GM12878 (cell line): ENCODE measurements around the gene CIAPIN1. TPM values are rescaled to one million over a fixed set of nuclear protein-coding genes. Genes with fewer than 3 reads are reported as not detected.

ENCODE experiments used
- ATAC-seq: fragments of 200-7000 bp; cut with Tn5 transposase; 3 replicates; pipeline ENCODE4 v1.9.1; 2020; ENCODE audit warnings: mild to moderate bottlenecking, moderate library complexity
- BruUV-seq: library from RNA; stranded (reverse); fragments of 400-500 nt; replicated peaks from 2 replicates; lab custom pipeline; 2021; lab: Mats Ljungman, UMichigan
- CTCF ChIA-PET: fragments of 300-600 bp; sonication (Branson Sonifier 250); formaldehyde crosslinking; extraction: SDS; loops from one replicate; lab custom pipeline; 2021; ENCODE audit warnings: inconsistent platforms; lab: Yijun Ruan, JAX
- POLR2A ChIA-PET: fragments of 350-600 bp; formaldehyde crosslinking; extraction: SDS; loops from one replicate; lab custom pipeline; 2021; ENCODE audit warnings: inconsistent platforms; lab: Charles Lee
- RAD21 ChIA-PET: fragments of 300-600 bp; sonication (Branson Sonifier 250); formaldehyde crosslinking; loops from one replicate; lab custom pipeline; 2023; ENCODE audit warnings: antibody characterized with exemption; ENCODE audit not compliant: unreplicated experiment; lab: Charles Lee
- SMC1A ChIA-PET: fragments of 300-600 bp; sonication (Branson Sonifier 250); formaldehyde crosslinking; loops from one replicate; lab custom pipeline; 2023; ENCODE audit not compliant: unreplicated experiment, uncharacterized antibody; lab: Charles Lee
- DNase-seq: peaks from one replicate; pipeline ENCODE4 v3.0.0-alpha.2; 2011; ENCODE audit warnings: low read depth, low spot score
- FAIRE-seq: peaks from 3 replicates; lab custom pipeline; 2011; peaks lifted over from hg19 to GRCh38; lab: Jason Lieb, UNC
- H2AFZ ChIP-seq: 2 replicates; pipeline ENCODE4 v1.6.0; 2011; ENCODE audit warnings: low read depth, low read length, control low read depth; ENCODE audit not compliant: control insufficient read depth
- H3K27ac ChIP-seq: 2 replicates; pipeline ENCODE4 v1.5.1; 2011; ENCODE audit warnings: control low read depth; ENCODE audit not compliant: control insufficient read depth, insufficient read depth
- H3K27me3 ChIP-seq, 2 experiments: replicated peaks in 1 of 2; 2 replicates each; pipeline versions ENCODE4 v1.6.0 to v1.6.1; 2011; ENCODE audit warnings: low read length in 1 of 2; ENCODE audit not compliant: control insufficient read depth in 2 of 2, insufficient read depth in 2 of 2
- H3K36me3 ChIP-seq, 2 experiments: 2 replicates each; pipeline ENCODE4 v1.5.1; 2011; ENCODE audit warnings: low read length in 1 of 2; ENCODE audit not compliant: control insufficient read depth in 2 of 2, insufficient read depth in 2 of 2
- H3K4me1 ChIP-seq: 2 replicates; pipeline ENCODE4 v1.6.1; 2011; ENCODE audit warnings: mild to moderate bottlenecking, low read length, moderate library complexity, mixed read lengths; ENCODE audit not compliant: control insufficient read depth, insufficient read depth
- H3K4me2 ChIP-seq: 2 replicates; pipeline ENCODE4 v1.6.0; 2011; ENCODE audit warnings: control low read depth; ENCODE audit not compliant: control insufficient read depth, insufficient read depth
- H3K4me3 ChIP-seq: fragments of 200-600 bp; sonication (generic); 2 replicates; pipeline ENCODE4 v1.5.1; 2016
- H3K79me2 ChIP-seq: 2 replicates; pipeline ENCODE4 v1.6.0; 2011; ENCODE audit warnings: low read length; ENCODE audit not compliant: control insufficient read depth, insufficient read depth
- H3K9ac ChIP-seq: 2 replicates; pipeline ENCODE4 v1.8.0; 2011; ENCODE audit warnings: low read length, control low read depth, mixed read lengths; ENCODE audit not compliant: control insufficient read depth, insufficient read depth
- H3K9me3 ChIP-seq: replicated peaks from 3 replicates; pipeline ENCODE4 v1.5.1; 2011; ENCODE audit warnings: mild to moderate bottlenecking, low read length; ENCODE audit not compliant: control insufficient read depth, insufficient read depth
- H4K20me1 ChIP-seq: 2 replicates; pipeline ENCODE4 v1.6.0; 2011; ENCODE audit not compliant: control insufficient read depth, insufficient read depth
- ASH2L ChIP-seq: fragments of 300-600, 200-600 bp; sonication (generic); IDR thresholded peaks from 2 replicates; pipeline ENCODE4 v1.6.1; 2017; ENCODE audit warnings: low read depth, mild to moderate bottlenecking, borderline replicate concordance
- EGR1 ChIP-seq, 2 experiments: IDR thresholded peaks; 1 replicate in 1 of 2; 2 replicates in 1 of 2; pipeline ENCODE4 v1.6.1; 2011 to 2012; ENCODE audit warnings: low read depth in 2 of 2, low read length in 2 of 2, borderline replicate concordance in 1 of 2, mild to moderate bottlenecking in 1 of 2, moderate library complexity in 1 of 2
- MEF2A ChIP-seq: IDR thresholded peaks from 2 replicates; pipeline ENCODE4 v1.6.1; 2011; ENCODE audit warnings: low read depth, mild to moderate bottlenecking, low read length, moderate library complexity; ENCODE audit not compliant: insufficient read depth
- NFXL1 ChIP-seq: fragments of 450-650 bp; IDR thresholded peaks from 2 replicates; pipeline ENCODE4 v1.6.1; 2017; ENCODE audit warnings: antibody characterized with exemption, mild to moderate bottlenecking, borderline replicate concordance
- NR2C1 ChIP-seq: fragments of 450-650 bp; IDR thresholded peaks from 2 replicates; pipeline ENCODE4 v1.6.1; 2017; ENCODE audit warnings: antibody characterized with exemption, mild to moderate bottlenecking, moderate library complexity
- RB1 ChIP-seq: fragments of 450-650 bp; formaldehyde crosslinking; IDR thresholded peaks from 2 replicates; pipeline ENCODE4 v1.6.1; 2017; ENCODE audit warnings: mild to moderate bottlenecking, borderline replicate concordance
- SMAD5 ChIP-seq: IDR thresholded peaks from 2 replicates; pipeline ENCODE4 v1.6.1; 2016; ENCODE audit warnings: antibody characterized with exemption, low read depth
- whole genome bisulfite sequencing: methylation state at CpG from one replicate; pipeline ENCODE4 v1.1.6; 2016; ENCODE audit warnings: low lambda C conversion rate; ENCODE audit not compliant: insufficient replicate concordance, insufficient coverage; ENCODE audit errors: missing lambda C conversion rate; 5-methylcytosine and 5-hydroxymethylcytosine counted together
- in situ Hi-C: fragments of 300-500 bp; cut with MboI; formaldehyde crosslinking; loops from 9 replicates; pipeline ENCODE4 v1.14.3; 2018; ENCODE audit warnings: mixed read lengths
- intact Hi-C: fragments of 100-400 bp; cut with micrococcal nuclease; formaldehyde crosslinking; loops from one replicate; pipeline ENCODE4 v1.14.2; 2022; ENCODE audit not compliant: unreplicated experiment
- polyA plus RNA-seq, 11 experiments: library from polyadenylated mRNA; depleted of rRNA in 4 of 11; unstranded in 6 of 11; stranded (reverse) in 5 of 11; fragments of >200 nt; fragmentation: Nextera tagmentation in 4 of 11; fragmentation: Illumina TruSeq in 1 of 11; extraction: Ambion mirVana in 4 of 11; extraction: Trizol in 1 of 11; gene quantifications; 1 replicate in 1 of 11; 2 replicates in 10 of 11; pipeline versions ENCODE4 v1.2.1 to v1.2.3, GENCODE V29; 2011 to 2016; ENCODE audit warnings: inconsistent platforms in 2 of 11, missing spikeins in 2 of 11, low read depth in 1 of 11
- total RNA-seq, 4 experiments: library from RNA; depleted of rRNA in 3 of 4; stranded (reverse); fragments of >200 nt in 3 of 4; fragmentation: Illumina TruSeq in 1 of 4; extraction: Trizol in 1 of 4; gene quantifications; 2 replicates each; pipeline versions ENCODE4 v1.2.1 to v1.2.3, GENCODE V29; 2013 to 2021
- TF ChIP-seq, protein P1 (sequence below): IDR thresholded peaks from 2 replicates; pipeline ENCODE4 v1.6.1; 2012; ENCODE audit warnings: low read depth, low read length, improper control_type of control experiment
- TF ChIP-seq, protein P2 (sequence below): fragments of 450-650 bp; IDR thresholded peaks from 2 replicates; pipeline ENCODE4 v1.6.1; 2017; ENCODE audit warnings: mild to moderate bottlenecking
- TF ChIP-seq, protein P3 (sequence below): fragments of 450-650 bp; IDR thresholded peaks from 2 replicates; pipeline ENCODE4 v1.6.1; 2016; ENCODE audit warnings: mild to moderate bottlenecking
- TF ChIP-seq, protein P4 (sequence below): IDR thresholded peaks from 2 replicates; pipeline ENCODE4 v1.6.1; 2011; ENCODE audit warnings: low read depth, low read length, improper control_type of control experiment, borderline replicate concordance

The CIAPIN1 gene
- total and polyA plus RNA-seq, 10 of the 15 experiments (the other 5 are each of a cell fraction or from before 2014, with no cell fraction given), result 46.2 to 150 (median 54.3) TPM

DNA sequence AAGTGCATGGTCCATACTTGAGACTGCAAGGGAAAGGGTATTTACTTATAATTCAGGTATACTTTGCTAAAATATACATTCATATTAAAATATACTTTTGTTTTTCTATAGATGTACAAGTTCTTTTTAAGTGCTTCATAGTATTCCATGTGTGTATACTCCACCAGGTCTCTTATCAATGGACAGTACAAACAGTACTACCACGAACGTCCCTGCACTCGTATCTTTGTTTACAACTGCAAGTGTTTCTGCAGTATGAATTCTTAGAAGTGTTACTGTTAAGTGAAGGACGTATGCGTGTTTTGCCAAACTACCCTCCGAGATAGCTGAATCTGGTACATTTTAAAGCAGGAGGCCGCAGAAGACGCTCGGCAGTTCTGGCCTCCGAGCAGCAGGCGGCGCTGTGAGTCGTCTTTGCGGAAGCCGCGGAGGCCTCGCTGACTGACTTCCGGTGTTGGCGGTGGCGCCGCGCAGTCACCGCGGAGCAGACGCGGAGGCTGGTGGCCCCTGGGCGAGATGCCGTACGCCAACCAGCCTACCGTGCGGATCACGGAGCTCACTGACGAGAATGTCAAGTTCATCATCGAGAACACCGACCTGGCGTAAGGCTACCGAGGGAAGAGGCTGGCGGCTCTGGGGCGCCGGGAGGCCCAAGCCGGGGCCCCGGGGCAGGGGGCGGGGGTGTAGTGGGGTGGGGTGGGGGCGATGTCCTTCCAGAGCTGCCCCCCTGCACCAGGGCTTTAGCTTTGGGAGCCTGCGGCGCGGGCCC lies 15.2 kb upstream of the CIAPIN1 start, which contains the start of gene POLR2C (continued):
- TF ChIP-seq EGR1 (IDR thresholded peaks at IDR 0.05; ENCODE audit: borderline replicate concordance in 1 of 2, low read depth in 2 of 2, low read length in 2 of 2) (peak in 1 of 2 experiments; percentile 83; a peak in 2 of 3 replicates), SMAD5 (peak; percentile 86; the same call in 1 of the 2 replicates)
- TF ChIP-seq, protein P1, sequence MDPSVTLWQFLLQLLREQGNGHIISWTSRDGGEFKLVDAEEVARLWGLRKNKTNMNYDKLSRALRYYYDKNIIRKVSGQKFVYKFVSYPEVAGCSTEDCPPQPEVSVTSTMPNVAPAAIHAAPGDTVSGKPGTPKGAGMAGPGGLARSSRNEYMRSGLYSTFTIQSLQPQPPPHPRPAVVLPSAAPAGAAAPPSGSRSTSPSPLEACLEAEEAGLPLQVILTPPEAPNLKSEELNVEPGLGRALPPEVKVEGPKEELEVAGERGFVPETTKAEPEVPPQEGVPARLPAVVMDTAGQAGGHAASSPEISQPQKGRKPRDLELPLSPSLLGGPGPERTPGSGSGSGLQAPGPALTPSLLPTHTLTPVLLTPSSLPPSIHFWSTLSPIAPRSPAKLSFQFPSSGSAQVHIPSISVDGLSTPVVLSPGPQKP, result peak; percentile 66; the same call in 1 of the 2 replicates
- TF ChIP-seq, protein P2, sequence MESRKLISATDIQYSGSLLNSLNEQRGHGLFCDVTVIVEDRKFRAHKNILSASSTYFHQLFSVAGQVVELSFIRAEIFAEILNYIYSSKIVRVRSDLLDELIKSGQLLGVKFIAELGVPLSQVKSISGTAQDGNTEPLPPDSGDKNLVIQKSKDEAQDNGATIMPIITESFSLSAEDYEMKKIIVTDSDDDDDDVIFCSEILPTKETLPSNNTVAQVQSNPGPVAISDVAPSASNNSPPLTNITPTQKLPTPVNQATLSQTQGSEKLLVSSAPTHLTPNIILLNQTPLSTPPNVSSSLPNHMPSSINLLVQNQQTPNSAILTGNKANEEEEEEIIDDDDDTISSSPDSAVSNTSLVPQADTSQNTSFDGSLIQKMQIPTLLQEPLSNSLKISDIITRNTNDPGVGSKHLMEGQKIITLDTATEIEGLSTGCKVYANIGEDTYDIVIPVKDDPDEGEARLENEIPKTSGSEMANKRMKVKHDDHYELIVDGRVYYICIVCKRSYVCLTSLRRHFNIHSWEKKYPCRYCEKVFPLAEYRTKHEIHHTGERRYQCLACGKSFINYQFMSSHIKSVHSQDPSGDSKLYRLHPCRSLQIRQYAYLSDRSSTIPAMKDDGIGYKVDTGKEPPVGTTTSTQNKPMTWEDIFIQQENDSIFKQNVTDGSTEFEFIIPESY, result no peak

DNA sequence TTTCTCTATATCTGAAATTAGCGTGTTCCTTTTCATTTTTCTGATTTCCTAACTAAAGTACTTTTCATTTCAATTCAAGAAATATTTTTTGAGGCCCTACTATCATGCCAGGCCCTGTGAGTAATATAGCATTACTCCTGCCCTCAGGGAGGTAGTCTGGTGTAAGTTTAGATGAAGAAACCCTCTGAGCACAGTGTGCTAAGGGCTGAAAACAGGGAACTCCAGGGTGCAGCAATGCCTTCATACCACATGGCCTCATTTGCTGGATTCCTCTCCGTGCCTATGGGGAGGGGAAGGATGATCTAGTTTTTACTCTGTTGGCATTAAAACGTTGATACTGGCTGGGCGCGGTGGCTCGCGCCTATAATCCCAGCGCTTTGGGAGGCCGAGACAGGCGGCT lies 4.8 kb upstream of the CIAPIN1 start:
- 97% methylated on average over 10 of the region's 10 CpGs for WGBS
- no peak for TF ChIP-seq RB1
- TF ChIP-seq MEF2A, result no peak
- TF ChIP-seq, protein P3, sequence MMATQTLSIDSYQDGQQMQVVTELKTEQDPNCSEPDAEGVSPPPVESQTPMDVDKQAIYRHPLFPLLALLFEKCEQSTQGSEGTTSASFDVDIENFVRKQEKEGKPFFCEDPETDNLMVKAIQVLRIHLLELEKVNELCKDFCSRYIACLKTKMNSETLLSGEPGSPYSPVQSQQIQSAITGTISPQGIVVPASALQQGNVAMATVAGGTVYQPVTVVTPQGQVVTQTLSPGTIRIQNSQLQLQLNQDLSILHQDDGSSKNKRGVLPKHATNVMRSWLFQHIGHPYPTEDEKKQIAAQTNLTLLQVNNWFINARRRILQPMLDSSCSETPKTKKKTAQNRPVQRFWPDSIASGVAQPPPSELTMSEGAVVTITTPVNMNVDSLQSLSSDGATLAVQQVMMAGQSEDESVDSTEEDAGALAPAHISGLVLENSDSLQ, result no peak
- TF ChIP-seq NR2C1, result no peak
- TF ChIP-seq, protein P4, sequence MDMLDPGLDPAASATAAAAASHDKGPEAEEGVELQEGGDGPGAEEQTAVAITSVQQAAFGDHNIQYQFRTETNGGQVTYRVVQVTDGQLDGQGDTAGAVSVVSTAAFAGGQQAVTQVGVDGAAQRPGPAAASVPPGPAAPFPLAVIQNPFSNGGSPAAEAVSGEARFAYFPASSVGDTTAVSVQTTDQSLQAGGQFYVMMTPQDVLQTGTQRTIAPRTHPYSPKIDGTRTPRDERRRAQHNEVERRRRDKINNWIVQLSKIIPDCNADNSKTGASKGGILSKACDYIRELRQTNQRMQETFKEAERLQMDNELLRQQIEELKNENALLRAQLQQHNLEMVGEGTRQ, result no peak
- TF ChIP-seq ASH2L, result no peak
- no peak for TF ChIP-seq NFXL1

More for the DNA sequence above, 4.8 kb upstream of the CIAPIN1 start:
- Histone ChIP-seq H3K9me3 (no peaks in the 10 kb centered on the region), H3K27me3 (no peaks in the 10 kb centered on the region), H3K9ac (no peak overlapping the region), H3K79me2 (peaks cover 12% of the 10 kb centered on the region), H3K4me2 (no peak overlapping the region), H4K20me1 (no peaks in the 10 kb centered on the region), H3K36me3 (peaks cover 2 to 10% of the 10 kb centered on the region in 2 experiments), H3K27ac (no peak overlapping the region), H3K4me3 (no peak overlapping the region), H2AFZ (no peak overlapping the region), H3K4me1 (peaks cover 6% of the 10 kb centered on the region; the same call in 1 of the 2 replicates)
- no peak for ATAC-seq
- ChIA-PET POLR2A (no interaction called here), RAD21 (no interaction called here), SMC1A (no interaction called here), CTCF (interaction anchor here (1.0 to 1.3 kb wide), 2 partner anchors 32 to 68 kb away, joined by 3 to 4 read pairs; no protein-coding TSS in a partner anchor)
- in situ Hi-C loops (no loop called here), intact Hi-C loops (no loop called here)
- no TSS peak for BruUV-seq
- FAIRE-seq, result no peak
- DNase-seq, result no peak
